ENCODE results near the gene MLH1.

MLH1 gene

DNA sequence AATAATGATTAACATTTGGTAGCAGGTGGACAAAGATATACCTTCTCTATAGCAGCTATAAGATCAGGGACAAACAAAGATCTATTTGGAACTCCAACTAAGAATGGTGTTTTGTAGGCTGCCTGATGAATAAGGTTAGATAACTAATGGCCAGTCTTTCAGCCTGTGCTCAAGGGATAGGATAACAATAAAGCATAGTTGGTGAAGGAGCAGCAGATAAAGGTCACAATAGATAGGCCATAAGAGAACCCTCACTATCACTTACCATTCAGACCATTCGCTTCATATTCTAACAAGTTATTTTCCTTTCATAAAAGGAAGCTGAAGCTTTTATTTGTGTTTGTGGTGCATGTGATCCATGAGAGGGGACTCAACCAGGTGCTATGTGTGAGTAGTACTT is 20.2 kb upstream of the MLH1 start:
- no peaks in the 10 kb centered on the region for H3K27me3 ChIP-seq (ENCODE audit: control insufficient read depth, insufficient read depth, low read length)
- no peak overlapping the region for H3K4me3 ChIP-seq (ENCODE audit: low read depth, low read length)
- no peak overlapping the region for H3K4me2 ChIP-seq (ENCODE audit: low read length)
- H3K79me2 ChIP-seq = no peaks in the 10 kb centered on the region
- H3K27ac ChIP-seq = no peak overlapping the region
- no peaks in the 10 kb centered on the region for H3K9me3 ChIP-seq (ENCODE audit: control insufficient read depth, low read length)
- no peaks in the 10 kb centered on the region for H3K36me3 ChIP-seq (ENCODE audit: control insufficient read depth, insufficient read depth, low read length)
- no peak overlapping the region for H3K9ac ChIP-seq
- H2AFZ ChIP-seq = no peak overlapping the region
- TF ChIP-seq, protein P1, sequence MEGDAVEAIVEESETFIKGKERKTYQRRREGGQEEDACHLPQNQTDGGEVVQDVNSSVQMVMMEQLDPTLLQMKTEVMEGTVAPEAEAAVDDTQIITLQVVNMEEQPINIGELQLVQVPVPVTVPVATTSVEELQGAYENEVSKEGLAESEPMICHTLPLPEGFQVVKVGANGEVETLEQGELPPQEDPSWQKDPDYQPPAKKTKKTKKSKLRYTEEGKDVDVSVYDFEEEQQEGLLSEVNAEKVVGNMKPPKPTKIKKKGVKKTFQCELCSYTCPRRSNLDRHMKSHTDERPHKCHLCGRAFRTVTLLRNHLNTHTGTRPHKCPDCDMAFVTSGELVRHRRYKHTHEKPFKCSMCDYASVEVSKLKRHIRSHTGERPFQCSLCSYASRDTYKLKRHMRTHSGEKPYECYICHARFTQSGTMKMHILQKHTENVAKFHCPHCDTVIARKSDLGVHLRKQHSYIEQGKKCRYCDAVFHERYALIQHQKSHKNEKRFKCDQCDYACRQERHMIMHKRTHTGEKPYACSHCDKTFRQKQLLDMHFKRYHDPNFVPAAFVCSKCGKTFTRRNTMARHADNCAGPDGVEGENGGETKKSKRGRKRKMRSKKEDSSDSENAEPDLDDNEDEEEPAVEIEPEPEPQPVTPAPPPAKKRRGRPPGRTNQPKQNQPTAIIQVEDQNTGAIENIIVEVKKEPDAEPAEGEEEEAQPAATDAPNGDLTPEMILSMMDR (IDR thresholded peaks at IDR 0.05) = no peak
- no peaks in the 10 kb centered on the region for H3K4me1 ChIP-seq

DNA sequence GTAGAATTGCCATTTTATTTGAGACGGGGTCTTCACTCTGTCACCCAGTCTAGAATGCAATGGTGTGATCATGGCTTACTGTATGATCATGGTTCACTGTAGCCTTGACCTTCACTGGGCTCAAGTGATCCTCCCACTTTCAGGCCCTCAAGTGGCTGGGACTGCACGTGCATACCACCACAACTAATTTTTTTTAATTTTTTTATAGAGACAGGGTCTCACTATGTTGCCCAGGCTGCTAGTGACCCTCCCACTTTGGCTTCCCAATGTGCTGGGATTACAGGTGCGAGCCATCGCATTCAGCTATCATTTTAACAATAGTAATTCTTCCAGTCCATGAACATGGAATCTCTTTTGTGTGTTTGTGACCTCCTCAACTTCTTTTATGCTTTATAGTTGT is 12.3 kb upstream of the MLH1 start:
- Histone ChIP-seq H3K36me3 (ENCODE audit: control insufficient read depth, insufficient read depth, low read length) (no peaks in the 10 kb centered on the region), H3K9ac (no peak overlapping the region), H3K27me3 (ENCODE audit: control insufficient read depth, insufficient read depth, low read length) (no peaks in the 10 kb centered on the region), H3K9me3 (ENCODE audit: control insufficient read depth, low read length) (no peaks in the 10 kb centered on the region), H3K4me3 (ENCODE audit: low read depth, low read length) (no peak overlapping the region), H3K27ac (no peak overlapping the region), H3K4me1 (no peaks in the 10 kb centered on the region), H3K79me2 (no peaks in the 10 kb centered on the region), H3K4me2 (ENCODE audit: low read length) (no peak overlapping the region), H2AFZ (no peak overlapping the region)
- TF ChIP-seq, protein P1 (IDR thresholded peaks at IDR 0.05) = no peak

DNA sequence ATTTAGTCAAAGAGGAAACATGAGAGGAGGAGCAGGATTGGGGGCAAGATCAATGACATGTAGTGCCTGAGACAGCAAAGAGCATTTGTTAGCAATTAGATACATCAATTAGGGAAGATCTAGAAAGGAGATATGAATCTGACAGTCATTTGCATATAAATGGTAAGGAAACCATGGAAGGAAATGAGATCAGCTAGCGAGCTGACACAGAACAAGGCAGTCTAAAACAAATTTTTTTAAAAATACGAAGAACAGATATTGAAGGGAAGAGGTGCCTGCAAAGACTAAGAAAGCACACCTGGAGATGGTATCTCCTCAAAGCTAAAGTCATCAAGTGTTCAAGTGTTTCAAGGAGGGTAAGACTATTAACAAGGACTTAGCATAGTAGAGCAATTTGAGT is 5.0 kb upstream of the MLH1 start:
- H3K4me1 ChIP-seq = peaks cover 20% of the 10 kb centered on the region
- no peaks in the 10 kb centered on the region for H3K9me3 ChIP-seq (ENCODE audit: control insufficient read depth, low read length)
- H2AFZ ChIP-seq = no peak overlapping the region
- H3K9ac ChIP-seq = no peak overlapping the region
- peaks cover 30% of the 10 kb centered on the region for H3K79me2 ChIP-seq
- no peaks in the 10 kb centered on the region for H3K27me3 ChIP-seq (ENCODE audit: control insufficient read depth, insufficient read depth, low read length)
- H3K27ac ChIP-seq = no peak overlapping the region
- H3K4me2 ChIP-seq (ENCODE audit: low read length) = peak overlapping the region; percentile 7
- no peaks in the 10 kb centered on the region for H3K36me3 ChIP-seq (ENCODE audit: control insufficient read depth, insufficient read depth, low read length)
- TF ChIP-seq, protein P1 (IDR thresholded peaks at IDR 0.05) = no peak
- H3K4me3 ChIP-seq (ENCODE audit: low read depth, low read length) = no peak overlapping the region

GRCh38 chr3:36989005-36989404 is 4.3 kb upstream of the MLH1 start:
- H3K9ac ChIP-seq = no peak overlapping the region
- H3K4me2 ChIP-seq (ENCODE audit: low read length) = peak overlapping the region; percentile 37
- no peaks in the 10 kb centered on the region for H3K36me3 ChIP-seq (ENCODE audit: control insufficient read depth, insufficient read depth, low read length)
- no peaks in the 10 kb centered on the region for H3K9me3 ChIP-seq (ENCODE audit: control insufficient read depth, low read length)
- H3K27me3 ChIP-seq (ENCODE audit: control insufficient read depth, insufficient read depth, low read length) = no peaks in the 10 kb centered on the region
- no peak overlapping the region for H3K4me3 ChIP-seq (ENCODE audit: low read depth, low read length)
- H2AFZ ChIP-seq = no peak overlapping the region
- no peak overlapping the region for H3K27ac ChIP-seq
- peaks cover 20% of the 10 kb centered on the region for H3K4me1 ChIP-seq
- peaks cover 30% of the 10 kb centered on the region for H3K79me2 ChIP-seq
- TF ChIP-seq, protein P1 (IDR thresholded peaks at IDR 0.05) = no peak

DNA sequence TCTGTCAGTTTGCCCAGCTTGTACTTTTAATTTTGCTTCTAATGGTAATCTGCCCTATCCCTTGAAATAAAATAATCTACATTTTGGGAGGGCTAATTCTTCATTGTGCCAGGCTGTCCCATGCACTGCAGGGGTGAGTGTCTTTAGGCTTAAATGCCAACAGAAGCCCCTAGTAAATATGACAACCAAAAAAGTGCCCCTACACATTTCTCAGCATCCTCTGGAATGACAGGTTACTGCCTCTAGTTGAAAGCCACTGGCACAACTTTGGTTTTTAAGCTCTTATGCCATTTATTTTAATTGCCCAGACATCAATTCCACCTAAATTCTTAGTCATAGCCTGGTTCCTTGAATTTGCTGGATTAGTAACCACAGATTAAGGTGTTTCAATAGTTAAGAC is 3.8 kb upstream of the MLH1 start:
- TF ChIP-seq, protein P1 (IDR thresholded peaks at IDR 0.05) = no peak
- Histone ChIP-seq H3K4me3 (ENCODE audit: low read depth, low read length) (no peak overlapping the region), H3K27ac (no peak overlapping the region), H3K9ac (no peak overlapping the region), H3K27me3 (ENCODE audit: control insufficient read depth, insufficient read depth, low read length) (no peaks in the 10 kb centered on the region), H3K9me3 (ENCODE audit: control insufficient read depth, low read length) (no peaks in the 10 kb centered on the region), H3K4me1 (peaks cover 20% of the 10 kb centered on the region), H3K36me3 (ENCODE audit: control insufficient read depth, insufficient read depth, low read length) (no peaks in the 10 kb centered on the region), H3K79me2 (peaks cover 30% of the 10 kb centered on the region), H2AFZ (no peak overlapping the region), H3K4me2 (ENCODE audit: low read length) (peak overlapping the region; percentile 37)
